Large intestine (tissue), 3 donors: ENCODE results near the gene ZNF516. TPM values are rescaled to one million over a fixed set of nuclear protein-coding genes. Genes with fewer than 3 reads are reported as not detected.
A peak's percentile ranks its signal among the peaks of the same experiment; 100 is the strongest.

Source experiments
- DNase-seq, 2 donors: peaks; one replicate each; pipeline versions ENCODE4 v3.0.0 to v3.0.0-alpha.2; 2013
- H3K27ac ChIP-seq: one replicate; pipeline ENCODE4 v1.5.1; 2013; ENCODE audit warnings: low read length
- H3K27me3 ChIP-seq: 2 replicates; pipeline ENCODE4 v1.6.1; 2013; ENCODE audit warnings: low read length; ENCODE audit not compliant: control insufficient read depth, insufficient read depth
- H3K36me3 ChIP-seq: 2 replicates; pipeline ENCODE4 v1.6.1; 2013; ENCODE audit warnings: low read length; ENCODE audit not compliant: control insufficient read depth, insufficient read depth
- H3K4me1 ChIP-seq: one replicate; pipeline ENCODE4 v1.6.1; 2013; ENCODE audit warnings: low read length; ENCODE audit not compliant: control insufficient read depth, insufficient read depth
- H3K4me3 ChIP-seq: one replicate; pipeline ENCODE4 v1.5.1; 2013; ENCODE audit warnings: low read length
- H3K9me3 ChIP-seq: one replicate; pipeline ENCODE4 v1.6.1; 2013; ENCODE audit warnings: mild to moderate bottlenecking, low read depth, low read length, moderate library complexity; ENCODE audit not compliant: control insufficient read depth
- WGBS: methylation state at CpG from one replicate; pipeline ENCODE4 v1.1.5; 2013; ENCODE audit warnings: low lambda C conversion rate; ENCODE audit not compliant: insufficient coverage; 5-methylcytosine and 5-hydroxymethylcytosine counted together
- polyA plus RNA-seq: library from polyadenylated mRNA; unstranded; fragments of 120-200 nt; gene quantifications from one replicate; pipeline ENCODE4 v1.2.1, GENCODE V29; 2013

The ZNF516 gene
- polyA plus RNA-seq, 1 donor = 18.4 TPM

- H3K27ac ChIP-seq = no peak overlapping the region
- peaks cover 2% of the 10 kb centered on the region for H3K9me3 ChIP-seq
Observed at GRCh38 chr18:76430636-76431035, 64.4 kb downstream of the ZNF516 start.

DNA sequence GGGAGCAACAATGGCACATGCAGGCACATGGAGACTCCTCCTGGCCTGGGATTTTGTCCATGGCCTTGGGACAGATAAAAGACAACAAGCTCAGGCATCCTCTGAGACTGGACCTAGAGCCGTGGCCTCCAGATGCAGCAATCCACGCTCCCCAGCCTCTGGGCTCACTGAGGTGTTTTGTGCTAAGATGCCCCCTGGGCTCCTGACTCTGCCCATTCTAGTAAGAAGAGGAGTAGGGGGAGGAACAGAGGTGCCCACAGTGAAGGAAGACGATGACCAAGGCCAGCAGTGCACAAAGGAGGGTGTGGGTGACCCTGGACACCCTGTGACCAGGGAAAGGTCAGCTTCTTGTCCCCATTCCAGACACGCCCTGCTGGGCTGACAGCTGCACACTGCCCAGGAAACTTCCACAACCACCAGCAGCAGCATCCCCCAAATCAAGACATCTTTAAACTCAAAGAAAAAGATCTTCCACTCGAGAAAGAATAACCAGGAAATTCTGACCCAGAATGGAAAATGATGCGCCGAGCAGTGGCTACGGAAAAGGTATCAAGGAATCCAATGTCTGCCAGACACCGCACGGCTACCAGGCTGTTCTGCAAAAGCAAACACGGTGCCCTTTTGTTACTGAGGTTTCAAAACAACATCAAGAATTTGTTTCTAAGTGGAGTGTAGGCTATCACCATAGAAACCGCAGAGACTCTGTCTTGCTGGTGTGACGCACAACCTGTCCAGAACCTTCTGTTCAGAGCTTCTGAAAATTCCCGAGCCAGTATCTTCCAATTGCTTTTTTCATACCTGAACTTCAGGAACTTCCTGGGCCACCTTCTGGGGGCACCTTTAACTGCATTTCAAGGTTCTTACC is 65.5 kb downstream of the ZNF516 start:
- peaks cover 2% of the 10 kb centered on the region for H3K9me3 ChIP-seq
- H3K4me3 ChIP-seq = no peak overlapping the region
- no peak overlapping the region for H3K27ac ChIP-seq
- no peak for DNase-seq
- no peaks in the 10 kb centered on the region for H3K27me3 ChIP-seq
- no CpG with 5 or more reads among the region's 14 CpGs for WGBS
- peaks cover 24% of the 10 kb centered on the region for H3K36me3 ChIP-seq
- no peaks in the 10 kb centered on the region for H3K4me1 ChIP-seq

More at GRCh38 chr18:76430636-76431035, 64.4 kb downstream of the ZNF516 start:
- Histone ChIP-seq H3K27me3 (no peaks in the 10 kb centered on the region), H3K36me3 (peaks cover 32% of the 10 kb centered on the region), H3K4me1 (no peaks in the 10 kb centered on the region), H3K4me3 (no peak overlapping the region)
- no peak for DNase-seq
- WGBS = 100% methylated on average over 1 of the region's 4 CpGs

- WGBS = 100% methylated on average over 1 of the region's 15 CpGs
- Histone ChIP-seq H3K4me3 (no peak overlapping the region), H3K27me3 (no peaks in the 10 kb centered on the region), H3K36me3 (peaks cover 15% of the 10 kb centered on the region), H3K27ac (no peak overlapping the region), H3K9me3 (peaks cover 2% of the 10 kb centered on the region), H3K4me1 (no peaks in the 10 kb centered on the region)
- no peak for DNase-seq
Observed at GRCh38 chr18:76428396-76429261, 66.4 kb downstream of the ZNF516 start.

DNA sequence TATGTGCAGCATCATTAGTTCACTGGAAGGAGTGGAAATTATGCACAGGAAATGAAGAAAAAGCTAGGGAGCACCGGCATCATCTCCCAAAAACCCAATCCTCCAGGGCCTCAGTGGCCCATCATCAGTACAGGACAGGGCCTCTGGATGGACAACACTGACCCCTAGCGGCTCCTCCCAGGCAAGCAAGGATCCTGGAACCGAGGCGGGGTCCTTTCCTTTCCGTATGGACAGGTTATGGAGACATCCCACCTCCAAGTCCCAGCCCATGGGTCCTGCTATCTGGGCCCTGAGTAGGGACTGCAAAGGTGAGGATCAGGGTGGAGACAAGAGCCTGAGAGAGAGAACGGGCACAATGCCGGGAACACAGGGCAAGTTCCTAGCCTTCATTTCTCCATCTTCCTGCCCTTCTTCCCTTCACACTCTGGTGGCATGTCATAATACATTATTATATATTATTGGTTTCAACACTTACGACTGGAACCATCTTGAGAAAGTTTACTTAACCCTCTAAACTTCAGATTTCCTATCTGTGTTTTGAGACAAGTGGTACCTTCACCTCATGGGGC is 68.2 kb downstream of the ZNF516 start:
- Histone ChIP-seq H3K4me3 (no peak overlapping the region), H3K9me3 (peaks cover 2% of the 10 kb centered on the region), H3K4me1 (no peaks in the 10 kb centered on the region), H3K27ac (no peak overlapping the region), H3K27me3 (no peaks in the 10 kb centered on the region), H3K36me3 (no peaks in the 10 kb centered on the region)
- WGBS = 71% methylated on average over 1 of the region's 8 CpGs
- DNase-seq = no peak

DNA sequence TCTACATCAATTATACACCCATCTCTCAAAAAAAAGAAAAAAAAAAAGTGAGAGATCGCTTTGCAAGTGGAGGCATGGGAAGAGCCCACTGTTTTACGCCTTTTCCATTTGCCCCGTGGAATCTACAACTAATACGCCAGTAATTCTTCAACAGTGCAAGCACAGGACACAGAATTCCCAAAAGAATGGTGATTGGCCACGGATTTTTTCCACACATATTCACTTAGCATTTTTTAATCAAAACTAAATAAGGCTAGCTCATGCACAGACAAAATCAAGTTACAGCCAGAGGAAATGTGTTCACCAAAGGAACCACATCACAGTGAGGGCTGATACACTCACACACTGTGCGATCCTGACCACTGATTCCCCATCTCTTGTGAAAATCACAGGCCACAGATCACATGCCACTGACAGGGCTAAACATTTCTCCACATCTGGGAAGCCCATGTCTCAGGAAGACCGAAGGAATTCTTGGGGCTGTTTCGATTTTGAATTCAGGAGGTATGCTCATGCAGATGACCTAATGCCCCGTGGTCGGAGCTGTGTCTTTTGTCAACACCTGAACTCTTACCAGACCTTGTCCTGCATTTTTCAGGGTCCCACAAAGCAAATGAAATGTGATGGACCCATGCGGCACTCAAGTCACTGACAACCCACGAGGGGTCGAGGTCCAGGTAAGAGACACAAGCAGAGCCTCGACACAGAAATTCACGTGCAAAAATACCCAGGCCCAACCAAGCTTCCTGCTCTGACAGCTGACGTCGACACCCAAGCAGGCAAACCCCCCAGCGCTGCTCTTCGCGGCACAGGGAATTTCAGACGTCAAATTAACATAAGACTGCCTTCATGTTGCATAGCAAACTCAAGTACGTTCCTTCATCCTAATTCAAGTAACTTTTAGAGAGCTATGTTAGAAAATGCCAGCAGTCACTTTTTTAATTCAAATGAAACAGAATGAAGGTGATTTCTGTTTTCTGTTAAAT is 69.6 kb downstream of the ZNF516 start:
- Histone ChIP-seq H3K4me3 (no peak overlapping the region), H3K27ac (no peak overlapping the region), H3K27me3 (no peaks in the 10 kb centered on the region), H3K9me3 (peaks cover 2% of the 10 kb centered on the region), H3K4me1 (no peaks in the 10 kb centered on the region), H3K36me3 (no peaks in the 10 kb centered on the region)
- 86% methylated on average over 1 of the region's 22 CpGs for WGBS
- DNase-seq = no peak

GRCh38 chr18:76422838-76423237 is 72.2 kb downstream of the ZNF516 start:
- Histone ChIP-seq H3K4me1 (no peaks in the 10 kb centered on the region), H3K4me3 (no peak overlapping the region), H3K9me3 (no peaks in the 10 kb centered on the region), H3K27me3 (no peaks in the 10 kb centered on the region), H3K27ac (no peak overlapping the region), H3K36me3 (no peaks in the 10 kb centered on the region)
- no peak for DNase-seq
- WGBS = 100% methylated on average over 2 of the region's 7 CpGs

- Histone ChIP-seq H3K27ac (no peak overlapping the region), H3K27me3 (no peaks in the 10 kb centered on the region), H3K4me3 (no peak overlapping the region), H3K4me1 (no peaks in the 10 kb centered on the region), H3K9me3 (no peaks in the 10 kb centered on the region), H3K36me3 (no peaks in the 10 kb centered on the region)
- DNase-seq = no peak
- no CpG with 5 or more reads among the region's 11 CpGs for WGBS
Observed at GRCh38 chr18:76422121-76422520, 72.9 kb downstream of the ZNF516 start.

GRCh38 chr18:76421685-76422078 is 73.4 kb downstream of the ZNF516 start:
- H3K9me3 ChIP-seq = no peaks in the 10 kb centered on the region
- H3K27me3 ChIP-seq = no peaks in the 10 kb centered on the region
- 100% methylated on average over 2 of the region's 3 CpGs for WGBS
- H3K36me3 ChIP-seq = no peaks in the 10 kb centered on the region
- H3K27ac ChIP-seq = no peak overlapping the region
- H3K4me1 ChIP-seq = no peaks in the 10 kb centered on the region
- DNase-seq = no peak
- no peak overlapping the region for H3K4me3 ChIP-seq

- H3K4me1 ChIP-seq = no peaks in the 10 kb centered on the region
- H3K4me3 ChIP-seq = no peak overlapping the region
- no peaks in the 10 kb centered on the region for H3K9me3 ChIP-seq
- H3K27me3 ChIP-seq = no peaks in the 10 kb centered on the region
- no peak overlapping the region for H3K27ac ChIP-seq
- WGBS = no CpG with 5 or more reads among the region's 13 CpGs
- H3K36me3 ChIP-seq = no peaks in the 10 kb centered on the region
- peak in 1 of 2 donors; percentile 22 for DNase-seq
Observed at GRCh38 chr18:76420898-76421684, 74.0 kb downstream of the ZNF516 start.
